SK-N-SH treated with all-trans-retinoic acid at 6 μM for 48 hours (cell line): ENCODE data around the gene SDK1.

Experiments
- ATAC-seq: fragments of 200-7000 bp; cut with Tn5 transposase; 3 replicates; pipeline ENCODE4 v1.9.1; 2020; ENCODE audit warnings: mild to moderate bottlenecking, moderate library complexity
- ARNTL ChIP-seq: fragments of 450-650 bp; formaldehyde crosslinking; IDR thresholded peaks from 2 replicates; pipeline ENCODE4 v1.5.0; 2020; ENCODE audit warnings: low read depth, mild to moderate bottlenecking, moderate library complexity, borderline replicate concordance
- BACH2 ChIP-seq: fragments of 250-450 bp; sonication (Bioruptor Pico); IDR thresholded peaks from 2 replicates; pipeline ENCODE4 v1.9.0; 2021; ENCODE audit warnings: mild to moderate bottlenecking, borderline replicate concordance
- CSDC2 ChIP-seq: fragments of 250-450 bp; sonication (Bioruptor Pico); IDR thresholded peaks from 2 replicates; pipeline ENCODE4 v1.5.0; 2020; ENCODE audit warnings: mild to moderate bottlenecking, moderate library complexity
- ESRRG ChIP-seq: fragments of 250-450 bp; sonication (Bioruptor Pico); IDR thresholded peaks from 2 replicates; pipeline ENCODE4 v1.6.1; 2021; ENCODE audit warnings: mild to moderate bottlenecking
- GLIS3 ChIP-seq: fragments of 250-450 bp; sonication (Bioruptor Pico); IDR thresholded peaks from 2 replicates; pipeline ENCODE4 v1.5.0; 2020; ENCODE audit warnings: mild to moderate bottlenecking, moderate library complexity
- ISL1 ChIP-seq: fragments of 250-450 bp; sonication (Bioruptor Pico); IDR thresholded peaks from 2 replicates; pipeline ENCODE4 v2.1.2; 2022; ENCODE audit warnings: mild to moderate bottlenecking, moderate library complexity
- OSR1 ChIP-seq: fragments of 250-450 bp; sonication (Bioruptor Pico); IDR thresholded peaks from 2 replicates; pipeline ENCODE4 v1.8.0; 2022; ENCODE audit warnings: moderate library complexity, mild to moderate bottlenecking, inconsistent platforms
- PATZ1 ChIP-seq: fragments of 250-450 bp; sonication (Bioruptor Pico); IDR thresholded peaks from 2 replicates; pipeline ENCODE4 v1.8.0; 2020; ENCODE audit warnings: mild to moderate bottlenecking, moderate library complexity, borderline replicate concordance
- POU6F1 ChIP-seq: fragments of 250-450 bp; sonication (Bioruptor Pico); IDR thresholded peaks from 2 replicates; pipeline ENCODE4 v1.8.0; 2021; ENCODE audit warnings: low read depth, mild to moderate bottlenecking, moderate library complexity, borderline replicate concordance
- PPARA ChIP-seq: fragments of 250-450 bp; sonication (Bioruptor Pico); IDR thresholded peaks from 2 replicates; pipeline ENCODE4 v1.5.0; 2020; ENCODE audit warnings: mild to moderate bottlenecking, borderline replicate concordance
- RARB ChIP-seq: fragments of 250-450 bp; sonication (Bioruptor Pico); IDR thresholded peaks from 2 replicates; pipeline ENCODE4 v1.8.0; 2021; ENCODE audit warnings: mild to moderate bottlenecking, moderate library complexity
- SNAI2 ChIP-seq: fragments of 250-450 bp; sonication (Bioruptor Pico); IDR thresholded peaks from 2 replicates; pipeline ENCODE4 v1.5.0; 2020; ENCODE audit warnings: mild to moderate bottlenecking, moderate library complexity
- TCF4 ChIP-seq: fragments of 250-450 bp; sonication (Bioruptor Pico); IDR thresholded peaks from 2 replicates; pipeline ENCODE4 v1.8.0; 2021; ENCODE audit warnings: mild to moderate bottlenecking, moderate library complexity, borderline replicate concordance
- TOX ChIP-seq: fragments of 250-450 bp; sonication (Bioruptor Pico); IDR thresholded peaks from 2 replicates; pipeline ENCODE4 v1.8.0; 2021; ENCODE audit warnings: mild to moderate bottlenecking, moderate library complexity, borderline replicate concordance
- ZC3H10 ChIP-seq: fragments of 250-450 bp; sonication (Bioruptor Pico); IDR thresholded peaks from 2 replicates; pipeline ENCODE4 v1.5.1; 2021; ENCODE audit warnings: mild to moderate bottlenecking, moderate library complexity
- ZFP3 ChIP-seq: fragments of 250-450 bp; sonication (Bioruptor Pico); IDR thresholded peaks from 2 replicates; pipeline ENCODE4 v1.5.0; 2020; ENCODE audit warnings: mild to moderate bottlenecking, moderate library complexity
- ZFP30 ChIP-seq: fragments of 450-650 bp; formaldehyde crosslinking; IDR thresholded peaks from 2 replicates; pipeline ENCODE4 v1.5.0; 2022; ENCODE audit warnings: mild to moderate bottlenecking, moderate library complexity
- ZNF565 ChIP-seq: fragments of 450-650 bp; formaldehyde crosslinking; conservative IDR thresholded peaks from 2 replicates; pipeline ENCODE4 v1.5.0; 2020; ENCODE audit warnings: low read depth, mild to moderate bottlenecking, moderate library complexity
- ZNF8 ChIP-seq: fragments of 450-650 bp; formaldehyde crosslinking; IDR thresholded peaks from 2 replicates; pipeline ENCODE4 v1.5.0; 2020; ENCODE audit warnings: mild to moderate bottlenecking, moderate library complexity
- TF ChIP-seq, protein P1 (sequence below): fragments of 250-450 bp; sonication (Bioruptor Pico); IDR thresholded peaks from 2 replicates; pipeline ENCODE4 v1.5.1; 2021; ENCODE audit warnings: mild to moderate bottlenecking, moderate library complexity
- TF ChIP-seq, protein P2 (sequence below): fragments of 250-450 bp; sonication (Bioruptor Pico); IDR thresholded peaks from 2 replicates; pipeline ENCODE4 v1.5.1; 2020; ENCODE audit warnings: low read depth, mild to moderate bottlenecking, moderate library complexity

SDK1 gene

DNA sequence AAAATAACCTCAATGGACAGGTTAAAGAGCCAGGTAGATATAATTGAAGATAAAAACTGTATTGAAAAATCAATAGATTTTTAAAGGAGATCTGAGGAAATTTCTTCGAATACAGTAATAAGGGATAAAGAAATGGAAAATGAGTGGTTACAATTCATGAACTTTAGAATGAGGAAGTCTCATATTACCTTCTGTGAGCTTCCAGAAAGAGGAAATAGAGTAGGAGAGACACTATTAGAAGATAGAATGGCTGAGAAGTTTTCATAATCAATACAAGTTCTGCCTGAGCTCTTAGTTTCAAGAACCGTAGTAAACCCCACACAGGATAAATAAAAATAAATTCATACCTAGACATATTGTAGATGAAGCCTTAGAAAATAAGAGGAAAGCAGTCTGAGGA is 11.5 kb downstream of the SDK1 start:
- no peak for TF ChIP-seq ZC3H10
- no peak for TF ChIP-seq ZFP30
- TF ChIP-seq RARB = no peak
- no peak for TF ChIP-seq ZNF8
- TF ChIP-seq ZNF565 = no peak
- no peak for TF ChIP-seq ESRRG (CRISPR knock-in tag)
- ATAC-seq = no peak

GRCh38 chr7:3318874-3319273 is 17.8 kb downstream of the SDK1 start:
- TF ChIP-seq OSR1 (CRISPR knock-in tag) (no peak), ZNF565 (no peak), POU6F1 (no peak), CSDC2 (CRISPR knock-in tag) (no peak), TCF4 (CRISPR knock-in tag) (no peak), GLIS3 (CRISPR knock-in tag) (no peak), ZFP30 (no peak), ZFP3 (CRISPR knock-in tag) (no peak), RARB (no peak), SNAI2 (no peak), ARNTL (CRISPR knock-in tag) (no peak), ZNF8 (no peak), ESRRG (CRISPR knock-in tag) (no peak), TOX (CRISPR knock-in tag) (no peak), BACH2 (no peak), ISL1 (CRISPR knock-in tag) (no peak), ZC3H10 (no peak)
- TF ChIP-seq, protein P1, sequence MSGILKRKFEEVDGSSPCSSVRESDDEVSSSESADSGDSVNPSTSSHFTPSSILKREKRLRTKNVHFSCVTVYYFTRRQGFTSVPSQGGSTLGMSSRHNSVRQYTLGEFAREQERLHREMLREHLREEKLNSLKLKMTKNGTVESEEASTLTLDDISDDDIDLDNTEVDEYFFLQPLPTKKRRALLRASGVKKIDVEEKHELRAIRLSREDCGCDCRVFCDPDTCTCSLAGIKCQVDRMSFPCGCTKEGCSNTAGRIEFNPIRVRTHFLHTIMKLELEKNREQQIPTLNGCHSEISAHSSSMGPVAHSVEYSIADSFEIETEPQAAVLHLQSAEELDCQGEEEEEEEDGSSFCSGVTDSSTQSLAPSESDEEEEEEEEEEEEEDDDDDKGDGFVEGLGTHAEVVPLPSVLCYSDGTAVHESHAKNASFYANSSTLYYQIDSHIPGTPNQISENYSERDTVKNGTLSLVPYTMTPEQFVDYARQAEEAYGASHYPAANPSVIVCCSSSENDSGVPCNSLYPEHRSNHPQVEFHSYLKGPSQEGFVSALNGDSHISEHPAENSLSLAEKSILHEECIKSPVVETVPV (CRISPR knock-in tag) = no peak
- TF ChIP-seq, protein P2, sequence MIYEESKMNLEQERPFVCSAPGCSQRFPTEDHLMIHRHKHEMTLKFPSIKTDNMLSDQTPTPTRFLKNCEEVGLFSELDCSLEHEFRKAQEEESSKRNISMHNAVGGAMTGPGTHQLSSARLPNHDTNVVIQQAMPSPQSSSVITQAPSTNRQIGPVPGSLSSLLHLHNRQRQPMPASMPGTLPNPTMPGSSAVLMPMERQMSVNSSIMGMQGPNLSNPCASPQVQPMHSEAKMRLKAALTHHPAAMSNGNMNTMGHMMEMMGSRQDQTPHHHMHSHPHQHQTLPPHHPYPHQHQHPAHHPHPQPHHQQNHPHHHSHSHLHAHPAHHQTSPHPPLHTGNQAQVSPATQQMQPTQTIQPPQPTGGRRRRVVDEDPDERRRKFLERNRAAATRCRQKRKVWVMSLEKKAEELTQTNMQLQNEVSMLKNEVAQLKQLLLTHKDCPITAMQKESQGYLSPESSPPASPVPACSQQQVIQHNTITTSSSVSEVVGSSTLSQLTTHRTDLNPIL (CRISPR knock-in tag) = no peak
- ATAC-seq = no peak

DNA sequence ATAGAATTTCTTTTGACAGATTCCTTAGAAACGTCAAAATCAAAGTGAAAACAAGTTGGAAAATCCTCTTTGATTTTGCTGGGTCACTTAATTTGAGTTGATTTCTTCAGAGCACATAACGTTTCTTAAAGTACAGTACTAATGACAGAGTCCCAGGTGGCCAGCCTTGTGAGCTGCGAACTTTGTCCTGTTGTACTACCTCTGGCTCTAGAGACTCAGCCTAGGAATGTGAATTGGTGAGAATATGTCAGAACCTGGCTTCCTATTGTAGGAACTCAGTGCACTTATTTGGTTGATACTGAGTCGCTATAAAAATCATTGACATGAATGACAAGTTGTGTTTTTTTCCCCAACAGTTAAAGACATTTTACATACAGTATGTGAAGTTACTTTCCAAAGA is 20.2 kb downstream of the SDK1 start:
- ATAC-seq = no peak

DNA sequence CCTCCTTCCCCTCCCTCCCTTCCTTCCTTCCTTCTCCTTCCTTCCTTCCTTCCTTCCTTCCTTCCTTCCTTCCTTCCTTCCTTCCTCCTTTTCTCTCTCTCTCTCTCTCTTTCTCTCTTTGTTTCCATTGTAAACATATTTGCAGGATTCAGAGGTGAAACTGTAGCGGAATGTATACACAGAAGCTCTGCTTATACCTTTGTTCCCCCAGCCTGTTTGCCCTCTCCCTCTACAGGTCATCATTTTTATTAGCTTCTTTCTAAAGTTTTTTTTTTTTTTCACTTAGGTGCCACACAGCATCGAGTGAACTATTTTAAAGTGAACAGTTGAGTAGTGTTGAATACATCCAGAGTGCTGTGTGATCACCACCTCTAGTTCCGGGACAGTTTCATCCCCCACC is 20.7 kb downstream of the SDK1 start:
- TF ChIP-seq CSDC2 (CRISPR knock-in tag) (no peak), OSR1 (CRISPR knock-in tag) (no peak), ISL1 (CRISPR knock-in tag) (no peak), ZC3H10 (no peak)
- no peak for ATAC-seq

More for the DNA sequence above, 20.2 kb downstream of the SDK1 start:
- TF ChIP-seq, protein P2 (CRISPR knock-in tag) = no peak

DNA sequence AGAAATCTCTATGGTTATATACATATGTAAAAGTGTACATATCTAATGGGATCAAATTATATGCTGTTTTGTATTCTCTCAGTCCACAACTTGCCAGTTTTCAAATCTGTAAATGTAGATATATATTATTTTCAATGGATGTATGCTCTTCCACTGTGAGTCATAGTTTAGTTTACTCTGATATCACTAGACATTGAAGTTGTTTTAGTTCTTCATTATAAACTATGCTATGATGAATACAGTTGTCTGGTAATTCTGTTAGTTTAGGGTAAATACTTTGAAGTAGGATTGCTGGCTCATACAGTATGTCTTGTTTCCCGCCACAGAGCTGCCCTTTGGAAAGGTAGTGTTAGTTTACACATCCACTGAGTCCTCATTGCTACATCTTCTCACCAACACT is 25.2 kb downstream of the SDK1 start:
- TF ChIP-seq BACH2 = no peak
- no peak for TF ChIP-seq ESRRG (CRISPR knock-in tag)
- TF ChIP-seq GLIS3 (CRISPR knock-in tag) = no peak
- no peak for TF ChIP-seq TOX (CRISPR knock-in tag)
- TF ChIP-seq RARB = no peak
- TF ChIP-seq, protein P2 (CRISPR knock-in tag) = no peak
- TF ChIP-seq ZFP30 = no peak
- TF ChIP-seq, all 23 proteins: peak for 0
- no peak for ATAC-seq

DNA sequence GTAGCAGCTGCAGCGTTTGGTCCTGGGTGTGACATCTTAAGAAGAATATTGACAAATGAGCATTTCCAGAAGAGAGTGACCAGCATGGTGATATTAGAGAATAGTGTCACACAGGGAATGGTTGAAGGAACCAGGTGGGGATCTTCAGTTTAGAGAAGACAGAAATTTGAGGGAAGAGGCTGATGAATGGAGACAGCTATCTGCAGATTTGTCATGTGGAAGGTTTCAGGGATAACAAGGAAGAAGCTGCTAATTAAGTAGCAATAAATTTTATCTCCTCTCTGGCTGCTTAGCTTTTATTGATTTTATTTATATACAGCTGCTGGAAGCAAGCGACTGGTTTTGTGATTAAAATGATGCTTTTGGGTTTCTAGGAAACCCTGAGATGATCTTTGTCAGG is 26.0 kb downstream of the SDK1 start:
- TF ChIP-seq RARB (no peak), TOX (CRISPR knock-in tag) (no peak), PATZ1 (CRISPR knock-in tag) (no peak), PPARA (CRISPR knock-in tag) (no peak), GLIS3 (CRISPR knock-in tag) (no peak), SNAI2 (no peak), ZC3H10 (no peak)
- TF ChIP-seq, protein P1 (CRISPR knock-in tag) = no peak
- no peak for ATAC-seq
